BJ (cell line): ENCODE results near the gene TRPC3. TPM values are rescaled to one million over a fixed set of nuclear protein-coding genes. Genes with fewer than 3 reads are reported as not detected.

Experiments used
- CTCF ChIA-PET: fragments of 350-600 bp; formaldehyde crosslinking; extraction: SDS; loops from one replicate; lab custom pipeline; 2021; ENCODE audit warnings: antibody characterized with exemption, inconsistent platforms; lab: Yijun Ruan, JAX
- POLR2A ChIA-PET: fragments of 300-600 bp; sonication (Branson Sonifier 250); formaldehyde crosslinking; extraction: SDS; loops from one replicate; lab custom pipeline; 2021; ENCODE audit warnings: antibody characterized with exemption; lab: Charles Lee
- DNase-seq: peaks from one replicate; pipeline ENCODE4 v3.0.0-alpha.2; 2011; ENCODE audit warnings: low read depth
- H3K27me3 ChIP-seq: 2 replicates; pipeline ENCODE4 v1.6.0; 2011; ENCODE audit warnings: low read length; ENCODE audit not compliant: control insufficient read depth, insufficient read depth
- H3K36me3 ChIP-seq: 2 replicates; pipeline ENCODE4 v1.5.1; 2011; ENCODE audit warnings: low read length; ENCODE audit not compliant: control insufficient read depth, insufficient read depth
- H3K4me3 ChIP-seq: 2 replicates; pipeline ENCODE4 v1.5.1; 2011; ENCODE audit warnings: low read depth, mild to moderate bottlenecking, control low read depth, low read length
- CTCF ChIP-seq: IDR thresholded peaks from 2 replicates; pipeline ENCODE4 v1.5.1; 2011; ENCODE audit warnings: low read depth, mild to moderate bottlenecking, control low read depth, inconsistent platforms, low read length, moderate library complexity; ENCODE audit not compliant: insufficient read depth
- polyA plus RNA-seq: library from polyadenylated mRNA; depleted of rRNA; stranded (reverse); fragments of >200 nt; gene quantifications from 2 replicates; pipeline ENCODE4 v1.2.3, GENCODE V29; 2011

The TRPC3 gene
- polyA plus RNA-seq, 1 experiment = 0.43 TPM

DNA sequence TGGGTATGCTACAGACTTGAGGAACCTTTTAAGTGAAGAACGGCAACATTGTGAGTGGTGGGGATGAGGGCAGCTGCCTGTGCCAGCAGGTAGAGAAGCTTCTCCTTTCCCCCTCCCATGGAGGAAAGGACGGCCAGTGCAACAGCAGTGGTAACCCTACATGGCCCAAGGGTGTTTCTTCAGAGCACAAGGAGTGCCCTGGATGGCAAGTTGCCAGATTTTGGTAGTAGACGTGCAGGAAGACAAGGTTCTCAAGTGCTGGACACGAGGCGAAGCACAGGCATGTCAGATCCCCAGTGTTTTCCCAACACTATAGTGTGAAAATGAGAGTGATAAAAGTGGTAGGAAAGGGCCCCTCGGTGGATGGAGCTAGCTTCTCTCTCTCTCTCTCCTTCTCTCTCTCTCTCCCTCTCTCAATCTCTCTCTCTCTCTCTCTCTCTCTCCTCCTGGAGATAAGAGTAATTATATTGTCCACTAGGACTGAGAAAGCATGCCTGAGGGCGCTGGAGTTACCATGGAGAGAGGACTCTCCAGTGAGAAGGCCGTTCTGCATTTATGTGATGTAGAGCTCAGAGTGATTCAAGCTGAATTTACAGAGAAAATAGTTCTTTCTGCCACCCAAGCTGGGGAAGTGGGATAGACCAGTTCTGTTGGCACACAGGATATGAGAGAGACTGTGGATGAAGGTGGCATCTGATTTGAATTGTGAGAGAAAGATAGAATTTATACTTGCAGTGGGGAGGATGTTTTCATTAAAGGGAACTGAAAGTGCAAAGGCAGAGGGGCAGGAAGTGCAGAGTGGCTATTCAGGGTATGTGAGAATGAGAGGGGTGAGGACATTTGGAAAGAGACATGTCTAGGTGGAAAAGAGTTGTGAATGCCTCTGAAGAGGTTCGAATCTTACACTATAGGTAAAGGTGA is 25.7 kb upstream of the TRPC3 start:
- POLR2A ChIA-PET = no interaction called here
- no peak for TF ChIP-seq CTCF
- peaks cover 1% of the 10 kb centered on the region; the same call in 1 of the 2 replicates for H3K27me3 ChIP-seq
- H3K4me3 ChIP-seq = no peak overlapping the region
- CTCF ChIA-PET = no interaction called here
- H3K36me3 ChIP-seq = no peaks in the 10 kb centered on the region
- DNase-seq = no peak

DNA sequence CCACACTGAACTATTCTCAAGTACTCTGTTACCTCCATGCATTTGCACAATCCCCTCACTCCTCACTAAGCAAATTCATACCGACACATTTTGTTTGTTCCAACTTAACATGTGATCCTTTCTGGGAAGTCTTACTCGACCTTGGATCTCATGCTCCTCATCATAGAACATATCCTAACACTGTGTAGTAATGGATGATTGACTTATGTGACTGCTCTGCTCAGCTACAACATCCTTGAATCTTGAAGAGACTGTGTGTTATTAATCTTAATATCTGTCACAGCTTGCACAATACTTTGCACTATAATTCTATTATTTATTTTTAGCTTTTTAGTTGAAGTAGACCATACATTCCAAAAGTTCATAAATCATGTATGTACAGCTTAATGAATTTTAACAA is 23.9 kb upstream of the TRPC3 start:
- DNase-seq = no peak
- POLR2A ChIA-PET = no interaction called here
- CTCF ChIA-PET = interaction anchor here (0.9 to 1.3 kb wide), 2 partner anchors 26 to 75 kb away, joined by 3 to 4 read pairs; no protein-coding TSS in a partner anchor

GRCh38 chr4:121973816-121974215 is 22.0 kb upstream of the TRPC3 start:
- Histone ChIP-seq H3K27me3 (peaks cover 1% of the 10 kb centered on the region; the same call in 1 of the 2 replicates), H3K4me3 (no peak overlapping the region), H3K36me3 (no peaks in the 10 kb centered on the region)
- CTCF ChIA-PET = interaction anchor here (0.7 kb wide), 1 partner anchor 602 kb away, joined by 4 read pairs; no protein-coding TSS in a partner anchor
- POLR2A ChIA-PET = no interaction called here
- TF ChIP-seq CTCF = no peak
- DNase-seq = no peak

More for the DNA sequence above, 23.9 kb upstream of the TRPC3 start:
- peaks cover 1% of the 10 kb centered on the region; the same call in 1 of the 2 replicates for H3K27me3 ChIP-seq
- TF ChIP-seq CTCF = no peak
- no peak overlapping the region for H3K4me3 ChIP-seq
- no peaks in the 10 kb centered on the region for H3K36me3 ChIP-seq

DNA sequence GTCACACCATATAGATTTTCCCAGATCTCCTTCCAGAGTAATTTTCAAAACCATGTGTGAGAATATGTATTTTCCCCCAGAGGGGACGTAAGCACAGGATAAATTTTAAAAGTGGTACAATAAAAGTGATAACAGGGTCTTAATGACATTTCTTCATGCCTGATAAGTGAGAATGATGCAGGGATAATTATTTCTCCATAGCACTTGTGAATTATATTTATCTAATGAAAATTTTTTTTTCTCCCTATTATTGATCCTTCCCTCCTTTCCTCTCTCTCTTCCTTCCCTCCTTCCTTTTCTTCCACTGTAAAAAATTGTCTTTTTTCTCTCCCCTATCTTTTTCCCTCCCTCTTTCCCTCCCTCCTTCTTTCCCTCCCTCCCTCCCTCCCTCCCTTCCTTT is 17.0 kb upstream of the TRPC3 start:
- ChIA-PET POLR2A (no interaction called here), CTCF (interaction anchor here (0.6 kb wide), 1 partner anchor 245 kb away, joined by 3 read pairs; no protein-coding TSS in a partner anchor)
- Histone ChIP-seq H3K36me3 (no peaks in the 10 kb centered on the region), H3K4me3 (no peak overlapping the region), H3K27me3 (no peaks in the 10 kb centered on the region)
- no peak for TF ChIP-seq CTCF
- DNase-seq = no peak

DNA sequence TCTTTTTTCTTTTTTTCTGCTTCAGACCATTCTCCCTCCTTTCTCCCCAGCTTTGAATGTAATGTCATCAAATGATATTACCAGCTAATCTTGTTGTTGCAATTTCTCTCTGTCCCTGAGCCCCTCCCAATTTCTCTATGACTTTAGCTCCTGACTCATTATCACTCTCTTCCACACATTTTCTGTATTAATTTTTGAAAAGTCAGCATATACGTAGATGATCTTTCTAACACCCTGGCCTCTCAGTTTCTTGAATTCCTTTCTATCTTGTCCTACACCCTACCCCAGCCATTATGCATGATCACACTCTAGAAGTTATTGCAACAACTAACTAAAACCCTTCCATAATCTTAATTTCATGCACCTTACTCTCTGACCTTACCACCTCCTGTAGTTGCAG is 13.1 kb upstream of the TRPC3 start:
- ChIA-PET POLR2A (no interaction called here), CTCF (no interaction called here)
- Histone ChIP-seq H3K36me3 (no peaks in the 10 kb centered on the region), H3K27me3 (no peaks in the 10 kb centered on the region), H3K4me3 (no peak overlapping the region)
- DNase-seq = no peak
- TF ChIP-seq CTCF = no peak
